Stimulated activated CD8-positive, alpha-beta memory T cell treated with anti-CD3 and anti-CD28 coated beads, Interleukin-4, amount 100 ng/mL, for 1 hour (primary cell): ENCODE measurements around the gene TMEM176B.
"Not testable (repeated sequence)": the region's sequence is repeated elsewhere in the genome, so short reads cannot be mapped to it uniquely, and the experiment has no call there.

ENCODE experiments used
- DNase-seq, 2 donors: peaks; one replicate each; pipeline ENCODE4 v3.0.0-alpha.2; 2020; ENCODE audit warnings: low read depth in 2 of 2, low spot score in 1 of 2

TMEM176B gene

DNA sequence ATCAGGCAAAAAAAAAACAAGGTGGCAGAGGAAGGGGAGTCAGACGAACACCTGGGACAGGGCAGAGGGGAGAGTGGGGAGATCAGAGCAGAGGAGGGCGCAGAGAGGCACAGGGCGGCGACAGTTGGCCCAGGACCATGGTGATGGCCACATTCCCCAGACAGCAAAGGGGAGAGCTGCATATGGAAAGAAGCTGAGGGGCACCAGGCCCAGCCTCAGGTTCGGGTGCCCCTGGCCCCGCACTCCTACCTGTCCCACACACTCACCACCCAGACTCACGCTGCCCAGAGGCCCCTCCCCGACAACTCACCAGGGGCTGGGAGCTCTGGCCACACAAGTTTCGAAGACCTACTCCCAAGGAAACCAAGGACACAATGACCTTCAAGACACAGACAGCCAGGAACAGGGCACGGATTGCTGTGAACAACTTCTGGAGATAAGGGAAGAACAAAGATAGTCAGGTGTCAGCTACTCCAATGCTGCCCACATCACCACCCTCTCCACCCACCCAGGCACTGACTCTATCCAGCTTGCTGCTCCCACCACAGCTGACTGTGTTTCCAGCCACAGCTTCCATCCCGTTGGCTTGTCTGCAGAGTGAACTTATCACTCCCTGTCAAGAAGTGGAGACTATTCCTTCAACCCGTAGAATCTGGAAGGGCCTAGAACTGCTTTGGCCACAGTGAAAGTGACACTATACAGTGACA lies 8.3 kb downstream of the TMEM176B start:
- DNase-seq: no peak

DNA sequence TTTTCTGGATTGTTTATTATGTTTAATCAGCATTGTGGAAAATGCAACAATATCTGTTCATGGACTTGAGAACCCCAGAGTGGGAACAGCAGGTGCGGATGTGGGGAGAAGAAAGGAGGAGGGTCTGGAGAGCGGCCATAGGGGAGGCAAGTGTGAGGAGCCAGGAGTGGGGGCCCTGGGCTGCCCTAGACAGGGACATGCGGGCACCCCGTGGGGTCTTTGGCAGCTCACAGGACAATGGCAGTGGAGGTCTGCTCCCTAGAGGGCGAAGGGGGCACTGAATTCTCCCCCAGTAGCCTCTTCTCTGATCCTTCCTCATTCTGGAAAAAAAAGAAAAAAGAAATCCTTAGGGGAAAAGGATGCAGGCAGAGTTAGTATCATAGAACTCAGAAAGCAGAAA lies 8.9 kb downstream of the TMEM176B start:
- no peak for DNase-seq

DNA sequence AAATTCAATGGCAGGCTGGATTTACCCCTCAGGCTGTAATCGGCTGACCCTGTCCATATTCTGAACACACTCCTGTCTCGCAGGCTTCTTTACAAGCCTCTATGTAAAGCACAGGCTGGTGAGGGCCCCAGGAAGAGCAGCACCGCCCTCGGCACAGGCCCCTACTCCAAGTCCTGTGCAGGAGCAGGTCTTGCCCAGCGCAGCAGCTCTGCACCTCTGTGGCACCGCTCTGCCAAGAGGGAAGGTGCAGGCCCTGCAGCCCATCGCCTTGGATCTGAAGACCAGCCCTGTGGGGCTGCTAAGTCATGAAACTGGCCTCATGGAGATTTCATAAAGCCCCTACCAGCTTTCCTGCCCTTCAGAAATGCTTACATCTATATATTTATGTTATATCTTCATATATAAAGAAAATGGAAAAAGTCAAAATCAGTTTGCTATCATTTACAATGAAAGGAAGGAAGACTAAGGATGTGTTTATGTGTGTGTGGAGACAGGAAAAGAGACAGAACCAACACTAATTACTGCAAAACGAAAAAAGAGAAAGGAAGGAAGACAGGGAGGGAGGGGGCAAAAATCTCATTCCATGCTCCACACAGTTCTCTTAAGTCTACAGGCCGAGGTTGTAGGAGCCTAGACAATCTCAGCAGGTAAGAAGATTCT lies 9.6 kb downstream of the TMEM176B start:
- DNase-seq: no peak

DNA sequence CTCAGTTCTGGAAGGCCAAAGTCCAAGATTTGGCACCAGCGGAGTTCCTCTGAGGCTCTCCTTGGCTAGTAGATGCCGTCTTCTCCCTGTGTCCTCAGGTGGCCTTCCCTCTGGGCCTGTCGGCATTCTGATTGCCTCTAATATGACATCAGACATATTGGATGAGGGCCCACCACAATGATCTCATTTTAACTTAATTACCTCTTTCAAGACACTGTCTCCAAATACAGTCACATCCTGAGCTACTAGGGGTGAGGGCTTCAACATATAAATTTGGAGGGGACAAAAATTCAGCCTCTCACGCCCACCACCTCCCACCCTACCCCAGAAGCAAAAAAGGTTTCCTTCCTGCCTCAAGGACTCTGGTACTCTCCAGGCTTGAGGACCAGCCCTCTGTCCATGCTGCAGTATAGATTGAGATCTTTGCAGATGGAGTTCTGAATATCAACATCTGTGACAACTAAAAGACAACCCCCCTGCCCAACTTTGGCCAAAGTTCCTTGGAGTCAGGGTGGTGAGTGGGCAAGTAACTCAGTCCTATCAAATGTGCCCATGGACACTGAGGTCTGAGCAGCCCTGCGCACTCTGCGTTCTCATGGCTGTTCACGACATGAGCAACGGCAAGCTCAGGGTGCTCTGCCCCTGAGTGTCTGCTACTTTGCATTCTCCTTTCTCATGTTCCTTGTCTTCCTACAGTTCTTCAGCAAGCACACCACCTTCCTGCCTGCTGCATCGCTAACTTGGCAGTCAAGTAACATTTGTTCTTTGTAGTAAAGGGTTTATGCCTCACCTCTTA lies 11.5 kb downstream of the TMEM176B start:
- no peak for DNase-seq

DNA sequence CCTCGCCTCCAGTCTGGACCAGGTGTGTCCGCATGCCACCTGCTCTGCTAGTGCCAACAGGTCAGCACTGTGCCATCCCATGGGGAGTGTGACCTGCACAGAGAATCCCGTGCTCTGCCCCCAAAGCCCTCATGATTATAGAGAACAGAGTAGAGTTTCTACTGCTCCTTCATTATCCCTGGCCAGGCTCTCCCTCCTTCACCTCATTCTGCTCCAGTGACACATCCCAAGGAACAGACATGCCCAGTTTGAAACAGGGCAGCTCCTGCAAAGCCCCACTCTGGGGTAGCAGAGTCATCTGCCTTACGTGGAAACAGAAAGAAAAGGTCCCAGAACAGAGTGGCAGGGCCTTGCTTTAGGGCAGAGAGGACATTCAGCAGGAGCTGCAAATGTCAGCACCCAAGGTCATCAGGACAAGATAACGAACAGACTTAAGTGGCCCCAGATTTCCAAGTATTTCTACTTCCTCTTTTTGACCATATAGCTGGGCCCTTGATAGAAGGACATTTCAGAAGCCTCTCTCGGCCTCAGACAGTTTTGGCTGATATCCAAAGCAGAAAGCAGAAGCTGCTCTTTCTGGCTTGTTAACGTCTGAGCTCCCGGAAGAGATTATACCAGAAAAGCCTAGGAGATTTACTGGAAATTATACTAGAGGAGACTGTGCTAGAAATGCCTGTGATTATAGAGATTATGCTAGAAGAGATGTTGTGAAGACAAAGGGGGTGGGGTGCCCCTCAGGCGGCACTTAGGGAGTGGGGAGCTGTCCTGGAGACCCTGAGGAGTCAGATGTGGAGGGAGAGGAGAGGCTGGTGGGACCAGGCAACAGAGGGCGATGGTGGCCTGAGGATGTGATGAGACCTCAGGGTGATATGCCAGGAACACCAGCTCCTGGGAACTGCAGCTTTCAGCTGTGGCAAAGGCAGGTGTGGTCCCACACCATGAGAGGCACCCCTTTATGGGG lies 12.6 kb downstream of the TMEM176B start:
- DNase-seq: no peak

DNA sequence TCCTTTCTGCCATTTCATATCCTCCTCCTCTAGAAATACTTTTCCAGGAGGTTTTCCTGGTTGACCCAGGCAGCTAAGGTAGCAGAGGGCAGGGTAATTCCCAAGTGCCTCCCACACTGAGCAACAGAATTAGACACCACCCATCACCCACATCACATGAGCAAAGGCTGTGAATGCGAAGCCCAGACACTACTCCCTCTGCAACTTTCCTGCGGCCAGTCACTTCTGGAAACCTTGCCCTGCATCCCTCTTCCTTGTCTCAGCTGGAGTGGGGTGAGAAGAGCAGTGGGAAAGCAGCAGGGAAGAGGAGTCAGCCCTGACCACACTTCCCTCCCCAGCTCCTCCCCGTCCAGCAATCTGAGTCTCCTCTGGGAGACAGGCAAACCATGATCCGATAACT lies 15.2 kb downstream of the TMEM176B start:
- DNase-seq: no peak

DNA sequence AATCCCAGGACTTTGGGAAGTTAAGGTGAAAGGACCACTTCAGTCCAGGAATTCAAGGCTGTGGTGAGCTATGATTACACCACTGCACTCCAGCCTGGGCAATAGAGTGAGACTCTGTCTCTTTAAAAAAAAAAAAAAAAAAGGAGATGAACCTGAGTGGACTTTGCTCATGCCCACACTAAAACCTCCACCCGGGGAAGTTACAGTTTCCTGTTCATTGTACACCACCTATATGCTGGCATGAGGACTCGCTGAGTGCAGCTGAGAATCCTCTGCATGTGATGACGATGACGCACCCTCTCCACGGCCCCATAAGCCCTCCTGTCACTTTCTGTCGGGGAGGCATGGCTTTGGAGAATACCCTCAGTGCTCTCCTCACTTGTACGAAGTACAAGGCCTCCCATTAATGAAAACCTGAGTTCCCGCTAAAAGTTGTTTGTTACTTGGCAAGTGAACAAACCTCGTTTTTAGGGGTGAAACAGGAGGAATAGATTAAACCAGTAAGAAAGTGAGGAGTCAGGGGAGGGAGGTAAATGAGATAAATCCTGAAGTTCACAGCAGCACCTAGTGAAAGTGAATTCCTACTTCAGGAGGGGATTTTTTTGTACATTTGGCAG lies 15.9 kb downstream of the TMEM176B start:
- DNase-seq: no peak

DNA sequence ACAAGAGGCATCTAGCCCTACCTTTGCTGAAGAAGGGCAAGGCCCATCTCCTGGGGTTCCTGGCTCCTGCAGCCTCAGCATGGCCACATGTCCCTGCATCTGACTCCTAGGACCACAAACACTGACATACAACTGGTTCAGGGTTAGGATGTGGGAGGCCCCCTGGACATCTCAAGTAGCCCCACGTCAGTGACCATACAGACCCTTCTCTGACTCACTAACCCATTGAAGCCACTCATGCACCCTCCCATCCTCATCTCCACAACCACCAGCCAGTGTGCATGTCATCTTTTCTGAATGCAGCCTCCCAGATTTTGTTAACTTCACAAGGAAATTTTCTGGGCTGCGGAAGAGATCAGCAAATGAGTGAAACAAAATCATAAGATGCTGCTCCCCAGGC lies 18.2 kb downstream of the TMEM176B start:
- DNase-seq: no peak

DNA sequence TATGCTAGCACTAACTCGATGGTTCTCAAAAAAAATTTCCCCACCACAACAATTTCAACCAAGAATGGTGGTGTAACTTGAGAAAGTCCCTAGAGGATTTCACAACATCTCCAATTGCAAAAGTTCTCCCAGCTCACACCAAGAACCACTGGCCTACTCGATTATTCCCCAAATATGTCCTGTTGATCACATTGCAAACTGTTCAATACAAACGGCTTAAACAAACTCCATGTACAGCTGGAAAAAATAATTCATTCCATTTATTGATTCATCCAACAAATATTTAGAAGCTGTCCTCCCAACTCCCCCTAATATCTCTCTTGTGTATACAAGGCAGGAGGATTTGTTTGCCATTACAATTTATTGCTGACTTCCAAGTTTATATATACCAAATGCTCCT lies 19.1 kb downstream of the TMEM176B start:
- no peak for DNase-seq

DNA sequence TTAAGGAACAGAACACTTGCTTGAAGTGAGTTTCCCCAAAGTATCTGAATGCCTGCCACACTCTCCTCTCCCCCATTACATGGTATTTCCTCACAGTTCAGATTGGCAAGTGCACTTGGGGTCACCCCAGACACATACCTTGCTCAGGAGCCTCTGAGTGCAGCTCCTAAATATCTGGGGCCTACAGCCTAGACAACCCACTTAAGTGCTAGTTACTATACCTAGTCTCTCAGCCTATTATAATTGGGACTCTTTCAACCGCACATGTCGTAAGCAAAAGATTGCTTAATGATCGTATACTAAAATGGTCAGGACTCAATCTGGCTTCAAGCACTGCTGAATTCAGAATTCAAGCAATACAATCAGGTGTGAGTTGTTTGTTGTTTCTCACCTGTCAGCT lies 19.9 kb downstream of the TMEM176B start:
- no peak for DNase-seq

DNA sequence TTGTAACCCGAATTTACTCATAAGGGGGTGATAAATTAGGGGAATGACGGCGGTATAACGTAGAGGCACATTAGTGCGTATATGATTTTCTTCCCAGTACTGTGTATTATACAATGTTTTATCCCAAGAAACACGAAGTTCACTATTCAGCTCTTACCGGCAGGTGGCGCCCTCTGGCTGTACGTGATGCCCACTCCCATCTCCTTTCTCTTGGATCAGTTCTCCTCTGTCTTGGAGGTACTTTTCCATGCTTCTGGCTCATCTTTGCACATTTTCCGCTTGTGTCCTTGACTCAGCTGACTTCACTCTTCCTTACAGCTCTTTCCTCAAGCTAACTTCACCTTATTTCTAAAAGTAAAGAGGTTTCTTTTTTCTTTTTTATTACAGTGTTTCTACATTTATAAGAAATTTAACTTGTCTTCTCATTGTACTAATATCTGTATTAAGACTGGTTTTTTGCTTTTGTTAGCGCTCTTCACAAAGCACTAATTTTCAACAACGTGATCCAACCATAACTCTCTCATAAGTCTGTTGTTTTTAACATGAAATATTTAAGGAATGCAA lies 21.3 kb downstream of the TMEM176B start:
- DNase-seq: peak; percentile 43 to 59

DNA sequence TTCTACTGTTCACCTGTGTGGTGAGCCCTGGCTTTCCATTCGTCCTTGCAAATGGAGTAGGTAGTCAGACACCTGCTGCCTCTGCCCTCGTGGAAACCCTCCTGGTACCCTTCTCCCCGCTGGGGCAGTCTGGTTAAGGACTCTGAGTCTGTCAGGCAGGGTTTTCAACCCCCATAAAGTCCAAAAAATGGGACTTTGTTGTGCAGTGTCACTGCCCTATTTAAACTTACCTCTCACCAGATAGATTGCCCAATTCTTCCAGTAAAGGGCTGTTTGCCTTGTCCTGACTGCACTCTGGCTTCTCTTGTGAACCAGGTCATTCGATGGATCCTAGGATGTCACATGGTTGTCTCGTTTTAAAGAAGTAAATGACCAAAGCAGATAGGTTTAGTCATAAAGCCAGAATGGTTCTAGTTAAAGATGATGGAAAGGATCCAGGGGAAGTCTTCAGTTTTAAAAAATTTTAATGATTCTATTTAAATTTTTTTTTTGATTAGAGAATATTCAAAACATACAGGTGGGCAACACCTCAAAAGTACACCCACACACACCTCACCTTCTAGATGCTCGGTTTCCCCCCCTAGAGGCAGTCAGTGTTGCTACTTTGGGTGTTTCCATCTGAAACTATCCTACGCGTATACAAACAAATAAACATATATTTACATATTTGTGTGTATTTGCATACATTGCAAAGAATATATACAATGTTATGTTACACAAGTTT lies 22.0 kb downstream of the TMEM176B start:
- no peak for DNase-seq

DNA sequence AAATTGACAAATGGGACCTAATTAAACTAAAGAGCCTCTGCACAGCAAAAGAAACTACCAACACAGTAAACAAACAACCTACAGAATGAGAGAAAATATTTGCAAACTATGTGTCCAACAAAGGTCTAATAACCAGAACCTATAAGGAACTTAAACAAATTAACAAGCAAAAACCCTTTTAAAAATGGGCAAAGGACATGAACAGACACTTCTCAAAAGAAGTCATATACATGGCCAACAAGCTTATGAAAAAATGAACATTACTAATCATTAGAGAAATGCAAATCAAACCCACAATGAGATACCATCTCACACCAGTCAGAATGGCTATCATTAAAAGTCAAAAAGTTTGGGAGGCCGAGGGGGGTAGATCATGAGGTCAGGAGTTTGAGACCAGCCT lies 26.0 kb downstream of the TMEM176B start:
- DNase-seq: not testable (repeated sequence)

DNA sequence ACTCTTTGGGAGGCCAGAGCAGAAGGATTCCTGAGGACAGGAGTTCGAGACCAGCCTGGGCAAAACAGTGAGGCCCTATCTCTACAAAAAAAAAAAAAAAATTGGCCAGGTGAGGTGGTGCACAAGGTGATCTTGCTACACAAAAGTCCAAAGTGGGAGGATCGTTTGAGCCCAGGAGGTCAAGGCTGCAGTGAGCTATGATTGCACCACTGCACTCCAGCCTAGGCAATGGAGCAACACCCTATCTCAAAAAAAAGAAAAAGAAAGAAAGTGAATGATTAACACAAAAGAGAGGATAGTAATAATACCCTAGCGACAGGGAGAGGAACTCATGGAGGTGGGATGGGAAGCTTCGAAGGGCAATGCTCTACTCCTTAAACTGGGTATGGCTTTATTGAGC lies 30.4 kb downstream of the TMEM176B start:
- no peak for DNase-seq

DNA sequence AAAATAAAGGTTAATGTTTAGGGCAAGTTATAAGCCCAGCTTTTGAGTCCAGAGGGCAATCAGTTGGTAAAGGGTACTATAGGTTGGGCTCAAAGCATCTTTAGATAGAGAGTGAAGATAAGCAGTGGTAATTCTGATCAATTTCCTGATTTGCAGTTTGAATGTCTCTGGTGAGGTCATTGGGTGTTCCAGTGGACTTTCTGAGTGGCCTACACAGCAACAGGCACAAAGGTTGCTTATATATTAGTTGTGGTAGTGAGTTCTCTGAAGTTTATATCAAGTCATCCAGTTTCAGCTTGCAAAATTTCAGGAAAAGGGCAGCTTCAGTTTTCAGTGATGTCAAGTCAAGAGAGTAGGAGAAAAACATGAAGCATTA lies 33.8 kb downstream of the TMEM176B start:
- DNase-seq: no peak

DNA sequence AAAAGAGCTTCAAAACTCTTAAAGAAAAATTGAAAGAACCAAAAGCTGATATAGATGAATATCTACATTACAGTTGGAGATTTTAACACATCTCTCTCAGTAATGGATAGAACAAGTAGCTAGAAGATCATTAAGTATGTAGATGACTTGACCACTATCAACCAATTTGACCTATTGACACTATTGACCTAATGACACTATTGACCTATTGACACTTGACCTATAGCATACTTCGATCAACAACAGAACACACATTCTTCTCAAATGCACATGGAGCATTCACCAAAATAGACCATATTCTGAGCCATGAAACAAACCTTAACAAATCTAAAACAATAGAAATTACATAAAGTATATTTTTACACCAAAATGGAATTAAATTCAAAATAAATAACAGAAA lies 40.7 kb downstream of the TMEM176B start:
- DNase-seq: no peak

DNA sequence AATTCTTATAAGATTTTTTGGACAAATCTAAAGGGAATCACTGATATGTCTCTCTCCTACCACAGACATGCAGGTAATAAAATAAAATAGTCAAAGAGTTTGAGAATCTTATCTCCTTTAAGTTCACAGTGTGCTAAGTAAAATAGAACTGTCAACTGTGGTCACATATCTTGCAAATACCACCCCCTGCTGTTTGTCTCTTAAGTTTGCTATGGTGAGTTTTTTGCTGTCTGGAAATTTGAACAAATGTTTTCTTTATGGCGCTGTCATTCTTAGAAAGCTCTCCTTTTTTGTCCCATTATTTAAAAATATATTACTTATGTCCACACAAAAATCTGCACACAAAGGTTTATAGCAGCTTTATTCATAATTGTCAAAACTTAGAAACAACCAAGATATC lies 43.3 kb downstream of the TMEM176B start:
- no peak for DNase-seq

DNA sequence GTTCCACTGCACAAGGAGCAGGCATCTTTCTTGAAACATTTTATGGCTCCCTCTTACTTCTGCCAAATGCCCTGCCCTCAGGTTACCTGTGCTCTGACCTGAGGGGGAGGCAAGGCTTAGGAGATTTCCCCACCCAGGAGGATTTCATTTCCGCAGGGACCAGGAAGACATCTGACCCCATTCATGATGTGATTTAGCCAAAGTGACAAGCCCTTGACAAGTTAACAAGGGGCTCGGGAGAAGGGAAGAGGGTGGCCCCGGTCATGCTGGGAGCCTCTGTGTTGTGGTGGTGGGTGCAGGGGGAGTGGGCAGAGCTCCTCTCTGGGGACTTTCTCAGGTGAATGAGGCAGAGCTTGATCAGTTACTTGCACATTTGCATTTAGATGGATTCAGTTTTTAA lies 44.0 kb downstream of the TMEM176B start:
- no peak for DNase-seq

DNA sequence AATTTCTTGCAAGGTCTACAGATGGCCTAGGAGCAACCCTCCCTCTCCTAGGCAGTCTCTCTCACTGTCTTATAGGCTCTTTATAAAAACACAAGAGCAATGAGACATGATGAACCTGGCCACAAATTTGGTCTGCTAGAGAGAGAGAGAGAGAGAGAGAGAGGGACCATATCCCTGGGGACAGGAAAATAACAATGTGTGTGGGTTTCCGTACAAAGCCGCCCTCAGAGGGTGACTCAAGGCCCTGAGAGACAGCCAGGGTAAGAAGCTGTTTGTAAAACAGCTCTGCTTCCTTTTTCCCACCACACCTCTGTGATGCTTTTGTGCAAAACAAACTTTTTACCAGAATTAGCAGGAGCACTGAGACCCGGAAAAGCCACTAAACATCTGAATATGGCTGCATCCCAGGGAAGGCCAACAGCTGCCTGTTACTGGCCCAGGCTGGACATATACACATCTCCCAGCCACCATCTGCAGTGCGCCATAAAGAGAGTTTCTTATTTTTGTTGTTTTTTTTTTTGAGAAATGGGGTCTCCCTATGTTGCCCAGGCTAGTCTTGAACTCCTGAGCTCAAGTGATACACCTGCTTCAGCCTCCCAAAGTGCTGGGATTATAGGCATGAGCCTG lies 44.6 kb downstream of the TMEM176B start:
- peak in 1 of 2 donors; percentile 55 for DNase-seq
